Endothelial cell (in vitro differentiated cells): ENCODE measurements around the gene DHRS12. TPM values are rescaled to one million over a fixed set of nuclear protein-coding genes. Genes with fewer than 3 reads are reported as not detected.

Experiments used
- DNase-seq: peaks from one replicate; pipeline ENCODE4 v3.0.0; 2021; ENCODE audit warnings: low spot score
- H3K27ac Mint-ChIP-seq: one replicate; pipeline ENCODE4 v1.8.0; 2021; ENCODE audit warnings: mixed read lengths, inconsistent platforms; ENCODE audit not compliant: unreplicated experiment
- H3K27me3 Mint-ChIP-seq: one replicate; pipeline ENCODE4 v1.8.0; 2021; ENCODE audit warnings: mild to moderate bottlenecking, moderate library complexity, mixed read lengths, inconsistent platforms; ENCODE audit not compliant: unreplicated experiment
- H3K36me3 Mint-ChIP-seq: one replicate; pipeline ENCODE4 v1.8.0; 2021; ENCODE audit warnings: mild to moderate bottlenecking, low read depth, mixed read lengths, inconsistent platforms; ENCODE audit not compliant: unreplicated experiment
- H3K4me1 Mint-ChIP-seq: one replicate; pipeline ENCODE4 v1.8.0; 2021; ENCODE audit warnings: mild to moderate bottlenecking, mixed read lengths, inconsistent platforms; ENCODE audit not compliant: unreplicated experiment
- H3K4me3 Mint-ChIP-seq: one replicate; pipeline ENCODE4 v1.8.0; 2021; ENCODE audit warnings: mild to moderate bottlenecking, mixed read lengths, inconsistent platforms; ENCODE audit not compliant: unreplicated experiment
- H3K9me3 Mint-ChIP-seq: one replicate; pipeline ENCODE4 v1.8.0; 2021; ENCODE audit warnings: mixed read lengths, inconsistent platforms; ENCODE audit not compliant: unreplicated experiment
- total RNA-seq: library from RNA; stranded (reverse); fragmentation: NEBNext Ultra II Directional; extraction: Animal tissue kit (Norgen Biotek cat#: 25700); gene quantifications from one replicate; pipeline ENCODE4 v1.2.1, GENCODE V29; 2021; ENCODE audit not compliant: unreplicated experiment
- TF ChIP-seq, protein P1 (sequence below): fragments of 200-600 bp; sonication (generic); IDR thresholded peaks from one replicate; pipeline ENCODE4 v1.5.0; 2021; ENCODE audit warnings: antibody characterized with exemption; ENCODE audit not compliant: unreplicated experiment

DHRS12 gene
- total RNA-seq, 1 donor from 2014 or later = 13.3 TPM

DNA sequence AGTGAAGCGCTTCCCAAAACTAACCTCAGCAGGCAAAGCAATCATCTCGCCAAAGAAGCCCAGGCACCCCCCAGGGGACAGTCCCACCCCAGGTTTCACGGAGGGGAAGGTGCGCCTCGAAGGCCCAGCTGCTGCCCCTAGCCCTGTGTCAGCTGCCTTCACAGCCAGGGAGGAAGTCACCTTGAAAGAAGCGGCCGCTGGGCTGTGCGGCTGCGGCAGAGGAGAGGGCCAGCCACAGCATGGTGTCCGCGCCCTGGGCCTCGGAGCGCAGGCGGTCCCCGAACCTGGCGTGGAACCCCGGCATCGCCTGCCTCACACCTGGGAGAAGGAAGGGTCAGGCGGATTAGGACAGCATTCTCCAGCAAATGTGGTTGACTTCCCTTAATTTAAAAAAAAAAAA is 35.0 kb downstream of the DHRS12 start:
- H3K9me3 Mint-ChIP-seq = no peaks in the 10 kb centered on the region

DNA sequence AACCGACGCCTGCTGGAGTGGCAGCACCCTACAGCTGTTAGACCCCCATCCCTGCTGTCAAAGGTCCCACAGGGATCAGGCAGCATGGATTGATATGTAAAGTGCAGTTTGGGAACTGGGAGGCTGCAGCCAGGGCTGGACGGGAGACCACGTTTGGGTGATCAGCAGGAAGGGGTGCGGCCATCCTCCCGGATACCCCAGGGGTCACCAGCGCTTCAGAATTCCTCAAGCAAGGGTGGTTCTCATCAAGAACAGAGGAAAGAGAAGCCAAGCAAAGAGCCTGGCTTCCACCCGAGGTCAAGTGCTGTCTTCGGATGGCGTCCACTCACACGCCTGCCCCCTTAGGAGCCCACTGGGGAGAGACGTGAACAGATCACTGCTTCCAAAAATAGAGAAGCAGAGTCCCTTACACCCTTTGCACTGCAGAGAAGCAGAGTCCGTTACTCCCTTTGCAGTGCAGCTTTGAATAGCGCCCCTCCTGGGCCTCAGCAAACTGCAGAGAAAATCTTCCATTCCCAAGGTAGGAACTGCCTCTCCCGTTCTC is 35.5 kb downstream of the DHRS12 start:
- no peak for DNase-seq
- H3K4me1 Mint-ChIP-seq = peaks cover 10% of the 10 kb centered on the region
- H3K36me3 Mint-ChIP-seq = peaks cover 9% of the 10 kb centered on the region
- no peak overlapping the region for H3K4me3 Mint-ChIP-seq
- H3K27ac Mint-ChIP-seq = no peak overlapping the region
- H3K9me3 Mint-ChIP-seq = no peaks in the 10 kb centered on the region
- TF ChIP-seq, protein P1, sequence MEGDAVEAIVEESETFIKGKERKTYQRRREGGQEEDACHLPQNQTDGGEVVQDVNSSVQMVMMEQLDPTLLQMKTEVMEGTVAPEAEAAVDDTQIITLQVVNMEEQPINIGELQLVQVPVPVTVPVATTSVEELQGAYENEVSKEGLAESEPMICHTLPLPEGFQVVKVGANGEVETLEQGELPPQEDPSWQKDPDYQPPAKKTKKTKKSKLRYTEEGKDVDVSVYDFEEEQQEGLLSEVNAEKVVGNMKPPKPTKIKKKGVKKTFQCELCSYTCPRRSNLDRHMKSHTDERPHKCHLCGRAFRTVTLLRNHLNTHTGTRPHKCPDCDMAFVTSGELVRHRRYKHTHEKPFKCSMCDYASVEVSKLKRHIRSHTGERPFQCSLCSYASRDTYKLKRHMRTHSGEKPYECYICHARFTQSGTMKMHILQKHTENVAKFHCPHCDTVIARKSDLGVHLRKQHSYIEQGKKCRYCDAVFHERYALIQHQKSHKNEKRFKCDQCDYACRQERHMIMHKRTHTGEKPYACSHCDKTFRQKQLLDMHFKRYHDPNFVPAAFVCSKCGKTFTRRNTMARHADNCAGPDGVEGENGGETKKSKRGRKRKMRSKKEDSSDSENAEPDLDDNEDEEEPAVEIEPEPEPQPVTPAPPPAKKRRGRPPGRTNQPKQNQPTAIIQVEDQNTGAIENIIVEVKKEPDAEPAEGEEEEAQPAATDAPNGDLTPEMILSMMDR = peak; percentile 28
- peaks cover 19% of the 10 kb centered on the region for H3K27me3 Mint-ChIP-seq

More for the DNA sequence above, 35.0 kb downstream of the DHRS12 start:
- H3K4me3 Mint-ChIP-seq = no peak overlapping the region
- peaks cover 19% of the 10 kb centered on the region for H3K27me3 Mint-ChIP-seq
- H3K36me3 Mint-ChIP-seq = peaks cover 8% of the 10 kb centered on the region
- peaks cover 9% of the 10 kb centered on the region for H3K4me1 Mint-ChIP-seq
- no peak overlapping the region for H3K27ac Mint-ChIP-seq
- DNase-seq = no peak
- TF ChIP-seq, protein P1 = no peak

DNA sequence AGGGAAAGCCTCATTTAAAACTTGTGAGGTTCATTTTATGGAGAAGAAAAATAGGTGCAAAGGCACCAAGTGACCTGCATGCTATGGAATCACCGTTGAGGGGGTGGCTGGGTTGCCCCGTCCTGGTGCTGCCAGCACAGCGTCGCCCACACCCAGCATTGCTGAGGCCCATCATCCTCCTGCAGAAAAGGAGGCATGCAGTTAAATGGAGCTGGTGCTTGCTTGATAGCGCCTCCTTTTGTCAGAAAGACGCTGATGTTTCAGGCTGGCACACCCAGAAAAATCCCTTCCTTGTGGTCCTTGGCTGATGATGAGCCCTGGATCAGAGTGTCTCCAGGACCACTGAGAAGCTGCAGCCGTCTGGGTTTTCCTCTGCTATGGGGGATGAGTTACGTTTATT is 36.9 kb downstream of the DHRS12 start:
- TF ChIP-seq, protein P1 = no peak
- H3K4me1 Mint-ChIP-seq = peaks cover 10% of the 10 kb centered on the region

DNA sequence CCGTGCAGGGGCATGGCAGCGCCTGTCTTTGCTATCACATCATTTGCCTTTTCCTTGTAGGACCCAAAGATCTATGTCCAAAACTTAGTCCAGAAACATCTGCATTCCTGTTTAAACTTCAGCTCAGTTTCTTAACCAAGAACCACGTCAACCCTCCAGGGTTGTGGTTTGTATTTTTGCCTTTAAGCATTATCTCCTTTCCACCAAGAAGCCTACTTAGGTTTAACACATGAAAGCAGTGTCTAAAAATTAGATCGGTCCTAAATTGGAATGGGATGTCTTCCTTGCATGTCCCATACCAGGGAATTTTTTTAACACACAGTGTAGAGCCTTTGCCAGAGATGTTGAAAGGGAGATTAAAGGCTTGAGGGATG is 38.8 kb downstream of the DHRS12 start:
- H3K4me1 Mint-ChIP-seq = peaks cover 9% of the 10 kb centered on the region
- DNase-seq = no peak
- no peak overlapping the region for H3K4me3 Mint-ChIP-seq
- no peaks in the 10 kb centered on the region for H3K9me3 Mint-ChIP-seq
- TF ChIP-seq, protein P1 = no peak
- peak overlapping the region; percentile 49 for H3K27ac Mint-ChIP-seq
- H3K36me3 Mint-ChIP-seq = peaks cover 31% of the 10 kb centered on the region
- H3K27me3 Mint-ChIP-seq = peaks cover 6% of the 10 kb centered on the region

More for the DNA sequence above, 36.9 kb downstream of the DHRS12 start:
- peaks cover 12% of the 10 kb centered on the region for H3K27me3 Mint-ChIP-seq
- H3K27ac Mint-ChIP-seq = no peak overlapping the region
- DNase-seq = peak; percentile 31
- H3K36me3 Mint-ChIP-seq = peaks cover 19% of the 10 kb centered on the region
- H3K9me3 Mint-ChIP-seq = no peaks in the 10 kb centered on the region
- no peak overlapping the region for H3K4me3 Mint-ChIP-seq

DNA sequence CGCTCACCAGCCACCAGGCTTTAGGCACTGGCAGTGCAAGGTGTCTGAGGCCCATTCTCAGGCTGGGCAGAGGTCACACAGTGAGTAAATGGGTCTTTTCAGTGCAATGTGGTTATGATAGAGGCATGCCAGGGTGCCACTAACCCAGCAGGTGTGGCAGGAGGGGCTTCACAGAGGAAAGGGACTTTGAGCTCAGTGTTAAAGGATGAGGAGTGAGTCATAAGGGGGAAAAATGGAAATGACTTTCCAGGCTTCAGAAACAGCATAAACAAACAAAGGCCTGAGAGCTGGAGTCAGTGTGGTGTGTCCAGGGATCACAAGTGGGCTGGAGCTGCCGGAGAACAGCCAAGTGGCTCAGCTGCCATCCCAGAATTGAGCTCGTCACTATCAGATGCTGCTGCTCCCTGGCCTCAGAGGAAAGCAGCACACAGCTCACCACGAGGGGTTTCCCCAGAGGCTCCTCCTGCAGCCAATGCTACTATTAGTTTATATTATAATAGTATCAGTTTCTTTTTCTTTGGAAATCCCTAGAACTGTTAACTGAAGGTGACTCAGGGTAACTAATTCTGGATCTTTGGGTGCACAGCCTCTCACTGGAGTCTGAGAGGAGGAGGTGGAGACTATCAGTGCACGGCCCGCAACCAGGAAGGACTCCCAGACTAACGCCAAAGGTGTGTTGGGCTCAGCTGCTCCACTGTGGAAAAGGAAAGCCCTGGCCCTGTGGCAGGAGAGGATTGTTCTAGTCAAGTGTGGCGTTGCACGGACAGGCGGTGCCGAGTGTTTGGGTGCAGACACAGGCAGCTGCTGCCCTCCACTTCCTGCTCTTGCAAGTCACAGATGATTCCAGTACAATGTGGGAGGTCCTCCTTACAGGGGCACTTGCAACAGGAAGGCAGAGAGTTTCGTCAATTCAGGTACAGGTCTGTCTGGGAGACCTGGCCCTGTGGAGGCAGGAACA is 39.5 kb downstream of the DHRS12 start:
- Mint-ChIP-seq H3K27me3 (peaks cover 6% of the 10 kb centered on the region), H3K9me3 (no peaks in the 10 kb centered on the region), H3K36me3 (peaks cover 37% of the 10 kb centered on the region), H3K4me1 (peaks cover 8% of the 10 kb centered on the region), H3K27ac (peak overlapping the region; percentile 20), H3K4me3 (peak overlapping the region; percentile 53)
- TF ChIP-seq, protein P1 = no peak
- DNase-seq = no peak
